Colonic mucosa (tissue), 4 donors: Measurements from ENCODE around the gene PRPH. TPM values are rescaled to one million over a fixed set of nuclear protein-coding genes. Genes with fewer than 3 reads are reported as not detected.
"Not testable (repeated sequence)": the region's sequence is repeated elsewhere in the genome, so short reads cannot be mapped to it uniquely, and the experiment has no call there.

Experiments used
- DNase-seq: peaks from one replicate; pipeline ENCODE4 v3.0.0-alpha.2; 2020
- H3K27ac ChIP-seq: fragments of 200-600 bp; one replicate; pipeline ENCODE4 v1.8.0; 2021
- H3K27me3 ChIP-seq: fragments of 200-600 bp; one replicate; pipeline ENCODE4 v1.8.0; 2021
- H3K36me3 ChIP-seq: fragments of 200-600 bp; one replicate; pipeline ENCODE4 v1.8.0; 2021
- H3K4me1 ChIP-seq: fragments of 200-600 bp; one replicate; pipeline ENCODE4 v1.8.0; 2021; ENCODE audit warnings: mild to moderate bottlenecking
- H3K4me3 ChIP-seq: fragments of 200-600 bp; one replicate; pipeline ENCODE4 v1.8.0; 2021
- H3K9ac ChIP-seq, 2 donors: one replicate each; pipeline ENCODE4 v1.7.0; 2013; ENCODE audit warnings: control low read depth in 2 of 2, low read depth in 2 of 2, low read length in 2 of 2
- H3K9me3 ChIP-seq: fragments of 200-600 bp; one replicate; pipeline ENCODE4 v1.8.0; 2021
- CTCF ChIP-seq: fragments of 200-600 bp; IDR thresholded peaks from one replicate; pipeline ENCODE4 v1.8.0; 2022; ENCODE audit warnings: antibody characterized with exemption, mild to moderate bottlenecking
- intact Hi-C: fragments of 100-400 bp; cut with DNase I; formaldehyde crosslinking; loops from one replicate; pipeline ENCODE4 v1.14.1; 2022
- total RNA-seq, 2 donors: library from RNA; stranded (reverse); fragmentation: NEBNext Ultra II Directional in 1 of 2; extraction: Animal tissue kit (Norgen Biotek cat#: 25700) in 1 of 2; gene quantifications; one replicate each; pipeline ENCODE4 v1.2.1, GENCODE V29; 2021
- donor health status: healthy.
- donor health status: DM: no; HTN: no; CAD: no.
- donor health status: DM: no; HTN: no; CAD: no.

Gene PRPH
- total RNA-seq, 2 donors from 2014 or later = 3.9 to 21.9 TPM

- Histone ChIP-seq H3K27me3 (no peaks in the 10 kb centered on the region), H3K9ac (no peak overlapping the region), H3K4me3 (no peak overlapping the region), H3K36me3 (peaks cover 31% of the 10 kb centered on the region), H3K27ac (no peak overlapping the region), H3K4me1 (no peaks in the 10 kb centered on the region), H3K9me3 (no peaks in the 10 kb centered on the region)
- intact Hi-C loops = no loop called here
- DNase-seq = no peak
- TF ChIP-seq CTCF = no peak
Measured at GRCh38 chr12:49274396-49275069, 20.4 kb upstream of the PRPH start.

- Histone ChIP-seq H3K4me3 (no peak overlapping the region), H3K36me3 (peaks cover 12% of the 10 kb centered on the region), H3K4me1 (no peaks in the 10 kb centered on the region), H3K27me3 (no peaks in the 10 kb centered on the region), H3K9ac (no peak overlapping the region), H3K27ac (no peak overlapping the region), H3K9me3 (no peaks in the 10 kb centered on the region)
- DNase-seq = no peak
- intact Hi-C loops = no loop called here
- no peak for TF ChIP-seq CTCF
Measured at GRCh38 chr12:49276304-49277290, 18.4 kb upstream of the PRPH start.

GRCh38 chr12:49277466-49277865 is 17.5 kb upstream of the PRPH start:
- Histone ChIP-seq H3K4me1 (no peaks in the 10 kb centered on the region), H3K9me3 (no peaks in the 10 kb centered on the region), H3K27me3 (no peaks in the 10 kb centered on the region), H3K27ac (no peak overlapping the region), H3K9ac (no peak overlapping the region), H3K36me3 (peaks cover 9% of the 10 kb centered on the region), H3K4me3 (no peak overlapping the region)
- TF ChIP-seq CTCF = no peak
- intact Hi-C loops = no loop called here
- no peak for DNase-seq

GRCh38 chr12:49279706-49280159 is 15.2 kb upstream of the PRPH start:
- no peak overlapping the region for H3K27ac ChIP-seq
- DNase-seq = no peak
- intact Hi-C loops = no loop called here

GRCh38 chr12:49280545-49280944 is 14.4 kb upstream of the PRPH start:
- H3K27ac ChIP-seq, H3K27me3 ChIP-seq, H3K9me3 ChIP-seq, H3K9ac ChIP-seq, intact Hi-C loops, H3K4me1 ChIP-seq, H3K36me3 ChIP-seq, DNase-seq, H3K4me3 ChIP-seq: not testable (repeated sequence)

More at GRCh38 chr12:49279706-49280159, 15.2 kb upstream of the PRPH start:
- no peaks in the 10 kb centered on the region for H3K36me3 ChIP-seq
- no peaks in the 10 kb centered on the region for H3K9me3 ChIP-seq
- no peaks in the 10 kb centered on the region for H3K4me1 ChIP-seq
- no peaks in the 10 kb centered on the region for H3K27me3 ChIP-seq
- H3K9ac ChIP-seq = no peak overlapping the region
- no peak overlapping the region for H3K4me3 ChIP-seq
- TF ChIP-seq CTCF = no peak
